ENCODE measurements around the gene ZMYND11.

ZMYND11 gene

DNA sequence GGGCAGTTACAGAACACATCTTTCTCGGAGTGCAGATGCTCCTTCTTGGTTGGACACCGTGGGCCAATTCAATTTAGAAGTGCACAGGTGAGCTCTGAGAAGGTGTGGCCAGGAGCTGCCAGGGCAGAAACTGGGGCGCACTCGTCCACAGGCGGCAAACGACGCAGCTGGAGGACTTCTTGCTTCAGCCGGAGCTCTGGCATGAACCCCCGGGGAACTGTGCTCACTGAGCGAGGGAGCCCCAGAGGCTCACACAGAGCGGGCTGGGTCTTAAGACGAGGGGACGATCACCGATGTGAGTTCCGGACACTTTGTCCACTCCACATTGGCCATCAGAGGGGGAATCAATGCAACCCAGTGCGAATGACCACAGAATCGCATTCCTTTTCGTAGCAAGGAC, 140.4 kb downstream of the ZMYND11 start:
- DNase-seq (ENCODE audit: insufficient read length) (no peak), FAIRE-seq (no peak)
- TF ChIP-seq POLR2AphosphoS5 (IDR thresholded peaks at IDR 0.05; ENCODE audit: low read depth, low read length), result no peak
- TF ChIP-seq TAF1 (IDR thresholded peaks at IDR 0.05; ENCODE audit: borderline replicate concordance, low read depth, low read length), result no peak
- no peak for TF ChIP-seq POLR2A (IDR thresholded peaks at IDR 0.05; ENCODE audit: low read depth, low read length)

DNA sequence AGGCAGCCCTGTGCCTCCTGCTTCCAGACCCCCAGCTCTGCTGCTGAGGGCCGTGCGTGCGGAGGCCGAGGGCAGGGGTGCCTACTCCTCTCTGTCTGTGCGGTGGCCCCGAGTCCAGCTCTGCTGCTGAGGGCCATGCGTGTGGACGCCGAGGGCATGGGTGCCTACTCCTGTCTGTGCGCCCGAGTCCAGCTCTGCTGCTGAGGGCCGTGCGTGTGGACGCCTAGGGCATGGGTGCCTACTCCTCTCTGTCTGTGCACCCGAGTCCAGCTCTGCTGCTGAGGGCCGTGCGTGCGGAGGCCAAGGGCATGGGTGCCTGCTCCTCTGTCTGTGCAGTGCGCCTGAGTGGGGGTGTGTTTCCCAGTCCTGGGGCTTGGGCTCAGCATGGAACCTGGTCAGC, 142.7 kb downstream of the ZMYND11 start:
- no peak for FAIRE-seq

DNA sequence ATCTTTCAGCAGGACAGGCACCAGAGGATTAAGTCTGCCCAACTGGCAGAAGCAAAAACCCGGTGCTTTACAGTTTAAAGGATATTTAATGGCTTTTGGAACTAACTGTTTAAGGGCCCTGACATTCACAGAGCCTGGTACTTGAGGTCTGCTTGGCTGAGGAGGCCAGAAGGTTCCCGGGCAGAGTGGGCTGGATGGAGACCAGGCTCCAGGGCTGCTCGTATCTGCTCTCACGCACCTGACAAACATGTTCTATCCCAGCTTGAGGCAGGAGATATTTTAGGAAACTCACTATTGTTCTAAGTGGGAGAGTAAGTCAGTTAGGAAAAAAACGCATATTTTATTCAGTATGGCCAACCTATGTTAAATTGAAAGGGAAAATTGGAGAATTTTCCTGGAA, 143.5 kb downstream of the ZMYND11 start:
- no peak for DNase-seq (ENCODE audit: insufficient read length)
- TF ChIP-seq TAF1 (IDR thresholded peaks at IDR 0.05; ENCODE audit: borderline replicate concordance, low read depth, low read length) (no peak), POLR2AphosphoS5 (IDR thresholded peaks at IDR 0.05; ENCODE audit: low read depth, low read length) (no peak), POLR2A (IDR thresholded peaks at IDR 0.05; ENCODE audit: low read depth, low read length) (no peak)
- no peak for FAIRE-seq

More for the DNA sequence above, 142.7 kb downstream of the ZMYND11 start:
- TF ChIP-seq TAF1 (IDR thresholded peaks at IDR 0.05; ENCODE audit: borderline replicate concordance, low read depth, low read length), result no peak
- TF ChIP-seq POLR2A (IDR thresholded peaks at IDR 0.05; ENCODE audit: low read depth, low read length), result no peak
- no peak for TF ChIP-seq POLR2AphosphoS5 (IDR thresholded peaks at IDR 0.05; ENCODE audit: low read depth, low read length)
- DNase-seq (ENCODE audit: insufficient read length), result no peak

- no peak for FAIRE-seq
- TF ChIP-seq POLR2AphosphoS5 (IDR thresholded peaks at IDR 0.05; ENCODE audit: low read depth, low read length) (no peak), POLR2A (IDR thresholded peaks at IDR 0.05; ENCODE audit: low read depth, low read length) (no peak), TAF1 (IDR thresholded peaks at IDR 0.05; ENCODE audit: borderline replicate concordance, low read depth, low read length) (no peak)
- DNase-seq (ENCODE audit: insufficient read length), result no peak
Measured at GRCh38 chr10:279232-279631, 144.0 kb downstream of the ZMYND11 start.

DNA sequence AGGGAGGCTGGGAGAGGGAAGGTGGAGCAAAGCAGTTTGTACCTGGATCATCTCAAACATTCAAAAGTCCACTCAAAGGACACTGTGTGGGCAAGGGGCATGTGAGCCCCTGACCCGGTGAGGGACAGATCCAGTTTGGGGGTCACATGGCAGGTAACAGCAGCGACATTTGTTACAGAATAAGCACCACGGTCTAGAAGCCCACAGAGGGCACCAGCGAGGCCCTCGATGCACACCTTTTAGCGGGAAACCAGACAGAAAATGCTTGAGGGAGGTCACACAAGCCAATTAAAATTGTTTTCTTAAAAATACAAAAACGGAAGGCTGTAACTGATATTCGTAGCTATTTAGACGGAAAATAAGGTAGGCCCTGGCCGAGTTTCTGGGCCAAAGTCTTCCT, 144.4 kb downstream of the ZMYND11 start:
- FAIRE-seq, result no peak
- no peak for DNase-seq (ENCODE audit: insufficient read length)
- no peak for TF ChIP-seq TAF1 (IDR thresholded peaks at IDR 0.05; ENCODE audit: borderline replicate concordance, low read depth, low read length)
- no peak for TF ChIP-seq POLR2A (IDR thresholded peaks at IDR 0.05; ENCODE audit: low read depth, low read length)
- TF ChIP-seq POLR2AphosphoS5 (IDR thresholded peaks at IDR 0.05; ENCODE audit: low read depth, low read length), result no peak

DNA sequence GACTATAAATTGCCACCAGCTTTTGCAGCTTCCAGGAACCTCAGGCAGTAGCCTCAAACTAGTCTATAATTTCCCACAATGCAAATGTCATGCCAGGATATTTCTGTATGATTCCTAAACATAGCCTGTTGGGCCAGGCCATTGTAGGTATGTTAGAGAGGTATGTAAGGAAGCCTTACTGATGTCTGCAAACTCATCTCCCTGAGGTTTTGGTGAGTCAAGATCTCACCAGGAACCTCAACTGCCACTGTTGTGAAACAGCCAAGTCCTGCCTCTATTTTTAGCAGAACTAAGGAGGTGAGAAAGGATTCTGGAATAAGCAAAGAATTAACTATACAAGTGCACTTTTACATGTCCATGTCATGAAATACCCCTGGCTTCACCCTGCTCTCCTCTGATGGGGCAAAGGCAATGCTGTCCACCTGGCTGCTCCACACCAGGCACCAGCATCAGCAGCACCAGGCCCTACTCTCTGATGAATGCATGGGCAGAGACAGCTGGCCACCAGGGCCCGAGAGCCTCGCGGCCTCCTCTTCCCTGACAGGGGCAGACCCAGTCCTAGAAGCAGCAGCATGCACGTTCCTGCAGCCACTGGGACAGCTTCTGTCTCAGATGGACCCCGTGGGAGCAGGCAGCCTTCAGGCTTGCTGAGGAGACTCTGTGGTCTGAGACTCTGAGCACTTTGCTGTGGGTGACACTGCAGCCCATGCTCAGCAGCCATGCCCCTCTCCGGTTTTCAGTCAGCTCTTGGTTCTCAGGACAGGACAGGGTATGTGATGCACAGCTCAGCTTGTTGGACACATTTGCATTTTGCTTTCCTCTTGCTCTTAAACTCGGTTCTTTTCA, 147.3 kb downstream of the ZMYND11 start:
- TF ChIP-seq POLR2AphosphoS5 (IDR thresholded peaks at IDR 0.05; ENCODE audit: low read depth, low read length), result no peak
- FAIRE-seq (peak; percentile 91), DNase-seq (ENCODE audit: insufficient read length) (no peak)

- DNase-seq (ENCODE audit: insufficient read length), result no peak
- TF ChIP-seq TAF1 (IDR thresholded peaks at IDR 0.05; ENCODE audit: borderline replicate concordance, low read depth, low read length) (no peak), POLR2AphosphoS5 (IDR thresholded peaks at IDR 0.05; ENCODE audit: low read depth, low read length) (no peak), POLR2A (IDR thresholded peaks at IDR 0.05; ENCODE audit: low read depth, low read length) (no peak)
- no peak for FAIRE-seq
Measured at GRCh38 chr10:283140-283479, 147.9 kb downstream of the ZMYND11 start.

GRCh38 chr10:283916-284356, 148.7 kb downstream of the ZMYND11 start:
- FAIRE-seq (peak; percentile 94), DNase-seq (ENCODE audit: insufficient read length) (peak; percentile 58)
- no peak for TF ChIP-seq POLR2A (IDR thresholded peaks at IDR 0.05; ENCODE audit: low read depth, low read length)
- no peak for TF ChIP-seq POLR2AphosphoS5 (IDR thresholded peaks at IDR 0.05; ENCODE audit: low read depth, low read length)
- no peak for TF ChIP-seq TAF1 (IDR thresholded peaks at IDR 0.05; ENCODE audit: borderline replicate concordance, low read depth, low read length)

DNA sequence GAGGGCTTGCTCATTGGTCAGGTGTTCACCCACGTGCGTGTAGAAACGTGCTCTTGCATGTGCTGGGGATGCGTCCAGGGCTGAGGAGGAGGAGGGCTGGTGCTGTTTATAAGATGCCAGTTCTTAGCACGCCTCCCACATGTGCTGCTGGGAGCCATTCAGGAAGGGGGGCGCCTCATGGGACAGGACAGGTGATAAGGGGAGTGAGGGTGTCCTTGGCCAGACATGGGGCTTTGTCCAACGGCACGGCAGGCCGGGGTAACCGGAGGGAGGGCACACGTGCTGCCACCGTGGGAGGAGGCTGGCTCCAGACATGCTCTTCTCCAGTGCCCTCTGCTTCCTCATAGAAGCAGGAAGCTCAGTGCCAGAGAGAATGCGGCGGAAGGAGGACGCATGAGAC, 150.0 kb downstream of the ZMYND11 start:
- no peak for TF ChIP-seq POLR2A (IDR thresholded peaks at IDR 0.05; ENCODE audit: low read depth, low read length)
- TF ChIP-seq TAF1 (IDR thresholded peaks at IDR 0.05; ENCODE audit: borderline replicate concordance, low read depth, low read length), result no peak
- no peak for TF ChIP-seq POLR2AphosphoS5 (IDR thresholded peaks at IDR 0.05; ENCODE audit: low read depth, low read length)
- FAIRE-seq, result no peak
- no peak for DNase-seq (ENCODE audit: insufficient read length)

- TF ChIP-seq POLR2AphosphoS5 (IDR thresholded peaks at IDR 0.05; ENCODE audit: low read depth, low read length) (no peak), POLR2A (IDR thresholded peaks at IDR 0.05; ENCODE audit: low read depth, low read length) (no peak), TAF1 (IDR thresholded peaks at IDR 0.05; ENCODE audit: borderline replicate concordance, low read depth, low read length) (no peak)
- DNase-seq (ENCODE audit: insufficient read length), result no peak
- peak; percentile 36 for FAIRE-seq
Measured at GRCh38 chr10:287026-287709, 151.9 kb downstream of the ZMYND11 start.

GRCh38 chr10:287814-288213, 152.6 kb downstream of the ZMYND11 start:
- TF ChIP-seq POLR2A (IDR thresholded peaks at IDR 0.05; ENCODE audit: low read depth, low read length) (no peak), TAF1 (IDR thresholded peaks at IDR 0.05; ENCODE audit: borderline replicate concordance, low read depth, low read length) (no peak), POLR2AphosphoS5 (IDR thresholded peaks at IDR 0.05; ENCODE audit: low read depth, low read length) (no peak)
- DNase-seq (ENCODE audit: insufficient read length) (no peak), FAIRE-seq (no peak)

Measured in GM12892 (cell line).